Activated T-helper 2 cell treated with anti-CD3 and anti-CD28 coated beads, Interferon-gamma antibody, Interleukin-2, Interleukin-4, amounts not matched to agents 10 μg/mL and 5 μg/mL and 100 μg/mL, durations not matched to agents 14 hours and 24 hours and 36 hours (primary cell): ENCODE data around the gene NALCN. TPM values are rescaled to one million over a fixed set of nuclear protein-coding genes. Genes with fewer than 3 reads are reported as not detected.

Experiments
- DNase-seq: peaks from one replicate; pipeline ENCODE4 v3.0.0; 2021; ENCODE audit warnings: low spot score
- H3K27ac Mint-ChIP-seq: one replicate; pipeline ENCODE4 v1.8.0; 2021; ENCODE audit warnings: mixed read lengths
- H3K27me3 Mint-ChIP-seq: one replicate; pipeline ENCODE4 v1.8.0; 2021; ENCODE audit warnings: low read depth, mixed read lengths
- H3K36me3 Mint-ChIP-seq: one replicate; pipeline ENCODE4 v1.8.0; 2021; ENCODE audit warnings: low read depth, mixed read lengths
- H3K4me1 Mint-ChIP-seq: one replicate; pipeline ENCODE4 v1.8.0; 2021; ENCODE audit warnings: low read depth, mixed read lengths
- H3K4me3 Mint-ChIP-seq: one replicate; pipeline ENCODE4 v1.8.0; 2021; ENCODE audit warnings: low read depth, mild to moderate bottlenecking, moderate library complexity, mixed read lengths
- H3K9me3 Mint-ChIP-seq: one replicate; pipeline ENCODE4 v1.8.0; 2021; ENCODE audit warnings: mixed read lengths
- intact Hi-C: fragments of 100-400 bp; cut with micrococcal nuclease; formaldehyde crosslinking; loops from one replicate; pipeline ENCODE4 v1.15.1; 2023
- total RNA-seq: library from RNA; stranded (reverse); gene quantifications from 2 replicates; pipeline ENCODE4 v1.2.3, GENCODE V29; 2022

The NALCN gene
- not detected in 2 replicates for total RNA-seq

DNA sequence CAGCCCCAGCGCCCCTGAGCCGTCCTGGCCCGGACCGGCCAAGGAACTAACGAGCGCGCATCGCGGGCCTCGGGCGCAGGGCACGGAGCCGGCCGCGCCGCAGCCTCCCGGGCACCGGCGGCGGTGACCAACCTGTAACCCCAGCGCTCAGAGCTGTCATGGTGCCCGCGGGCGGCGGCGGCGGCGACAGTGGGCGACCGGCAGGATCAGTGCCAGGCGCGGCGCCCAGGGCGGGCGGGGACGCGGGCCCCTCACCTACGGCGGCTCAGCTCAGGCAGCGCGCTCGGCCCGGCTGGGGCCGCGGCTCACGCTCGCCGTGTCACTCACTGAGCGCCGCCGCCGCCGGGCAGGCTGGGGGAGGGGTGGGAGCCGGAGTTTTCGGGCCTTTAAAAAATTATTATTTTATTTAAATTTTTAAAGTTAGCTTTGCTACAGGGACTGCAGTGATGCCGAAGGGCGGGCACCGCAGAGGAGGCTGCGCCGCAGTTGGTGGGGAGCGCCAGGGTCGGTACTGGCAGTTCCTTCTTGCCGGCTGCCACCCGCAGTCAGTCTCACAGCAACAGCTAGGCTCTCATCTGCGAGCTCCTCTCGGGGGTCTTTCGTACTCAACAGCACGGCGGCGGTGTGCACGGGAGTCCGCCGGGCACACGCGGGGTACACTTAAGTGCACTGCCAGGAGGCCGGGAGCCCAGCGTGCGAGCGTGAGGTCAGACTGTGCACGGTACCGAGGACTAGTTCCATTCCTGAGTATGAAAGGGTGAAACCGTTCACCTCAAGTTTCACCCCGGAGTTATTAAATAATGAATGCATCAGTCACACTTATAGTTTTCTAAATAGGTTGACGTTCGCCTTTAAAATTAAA is at the start of gene NALCN:
NALCN (minus strand) TSS at position 328 of the 862 bp plus-strand sequence. CDS start 17,382 bp downstream, outside the sequence.
- intact Hi-C loops, result loop anchor here (10.0 kb wide), 1 partner anchor 498 kb away; no protein-coding TSS in a partner anchor
- Mint-ChIP-seq H3K4me1 (no peaks in the 10 kb centered on the region), H3K4me3 (no peak within 1 kb of the TSS), H3K27ac (no peak within 1 kb of the TSS), H3K27me3 (peaks cover 31% of the 10 kb centered on the region), H3K36me3 (no peaks in the 10 kb centered on the region), H3K9me3 (no peaks in the 10 kb centered on the region)
- DNase-seq, result no peak

DNA sequence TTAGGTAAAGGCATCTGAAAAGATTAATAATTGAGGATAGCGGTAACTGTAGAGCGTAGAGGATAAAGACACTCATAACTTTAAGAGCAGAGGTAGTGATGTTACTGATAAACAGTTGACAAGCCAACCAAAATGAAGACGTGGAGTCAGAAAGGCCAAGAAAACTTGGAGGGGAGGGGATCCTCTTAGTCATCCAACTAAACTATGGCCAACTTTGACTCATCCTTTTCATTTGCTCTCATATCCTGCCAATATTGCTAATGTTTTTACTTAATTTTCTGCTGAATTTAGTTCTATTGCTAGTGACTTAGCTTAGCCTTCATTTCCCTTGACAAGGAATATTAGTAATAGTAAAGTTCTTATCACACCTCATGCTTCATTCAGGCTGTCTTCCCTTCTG is 49.6 kb upstream of the NALCN start:
- Mint-ChIP-seq H3K27ac (no peak overlapping the region), H3K4me3 (no peak overlapping the region), H3K36me3 (no peaks in the 10 kb centered on the region), H3K4me1 (no peaks in the 10 kb centered on the region), H3K9me3 (no peaks in the 10 kb centered on the region), H3K27me3 (no peaks in the 10 kb centered on the region)
- intact Hi-C loops, result no loop called here
- DNase-seq, result no peak

DNA sequence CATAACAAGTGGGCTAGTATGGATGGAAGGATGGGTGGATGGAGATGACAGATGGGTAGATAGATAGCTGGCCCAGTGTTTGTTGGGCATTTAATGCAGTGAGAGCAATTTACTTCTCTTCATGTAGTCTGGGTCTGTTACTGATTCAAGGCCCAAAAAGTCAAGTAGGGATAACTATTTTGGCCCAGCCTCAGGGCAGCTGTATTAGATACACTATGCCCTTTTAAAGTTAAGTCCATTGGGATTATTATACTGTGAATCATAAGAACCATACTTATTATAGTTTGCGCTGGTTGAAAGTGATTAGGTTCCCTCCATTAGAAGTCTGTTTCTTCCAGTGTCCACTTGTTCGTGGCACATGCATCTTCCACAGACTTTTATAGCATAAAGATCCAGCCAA is 40.9 kb upstream of the NALCN start:
- DNase-seq, result no peak
- H3K9me3 Mint-ChIP-seq, result no peaks in the 10 kb centered on the region
- peaks cover 11% of the 10 kb centered on the region for H3K27me3 Mint-ChIP-seq
- no peaks in the 10 kb centered on the region for H3K4me1 Mint-ChIP-seq
- no peak overlapping the region for H3K4me3 Mint-ChIP-seq
- no peak overlapping the region for H3K27ac Mint-ChIP-seq
- intact Hi-C loops, result no loop called here
- H3K36me3 Mint-ChIP-seq, result no peaks in the 10 kb centered on the region

DNA sequence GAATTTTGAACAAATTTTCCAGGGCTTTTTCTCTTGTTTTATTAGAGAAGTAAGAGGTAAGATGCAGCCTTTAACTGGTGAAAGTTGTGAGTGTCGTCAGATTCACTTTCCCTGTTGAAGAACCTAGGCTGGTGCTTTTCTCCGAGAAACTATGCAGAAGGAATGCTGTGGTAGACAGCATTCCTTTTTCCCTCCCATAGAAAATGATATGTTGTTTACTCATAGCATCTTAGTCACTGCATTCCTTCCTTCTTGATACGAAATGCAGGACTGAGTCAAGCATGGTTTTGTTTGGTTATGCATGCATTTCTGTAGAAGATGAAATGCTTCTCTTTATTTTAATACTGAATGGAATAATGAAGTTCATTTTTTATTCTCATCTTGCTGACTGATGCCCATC is 39.6 kb upstream of the NALCN start:
- intact Hi-C loops, result no loop called here
- Mint-ChIP-seq H3K9me3 (no peaks in the 10 kb centered on the region), H3K4me3 (no peak overlapping the region), H3K27me3 (peaks cover 11% of the 10 kb centered on the region), H3K36me3 (no peaks in the 10 kb centered on the region), H3K4me1 (no peaks in the 10 kb centered on the region), H3K27ac (no peak overlapping the region)
- no peak for DNase-seq

DNA sequence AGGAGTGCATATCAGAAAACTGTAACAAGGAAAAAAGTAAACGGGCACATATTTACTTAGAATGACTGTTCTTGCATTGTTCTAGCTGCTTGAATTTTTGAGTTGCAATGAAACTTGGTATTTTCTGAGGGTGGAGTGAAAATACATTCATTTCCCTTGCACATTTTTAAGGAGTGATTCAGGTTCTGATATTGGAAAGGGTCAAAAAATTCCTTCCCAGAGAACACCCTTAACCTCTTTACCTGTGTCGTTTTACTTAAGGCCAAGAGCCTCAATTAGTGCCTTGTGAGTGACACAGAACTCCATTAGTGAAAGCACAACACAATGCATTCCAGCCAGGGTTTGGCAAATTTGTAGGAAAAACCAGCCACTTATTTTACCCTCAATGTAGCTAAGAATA is 38.5 kb upstream of the NALCN start:
- H3K9me3 Mint-ChIP-seq, result no peaks in the 10 kb centered on the region
- intact Hi-C loops, result no loop called here
- H3K36me3 Mint-ChIP-seq, result no peaks in the 10 kb centered on the region
- peaks cover 11% of the 10 kb centered on the region for H3K27me3 Mint-ChIP-seq
- no peak overlapping the region for H3K4me3 Mint-ChIP-seq
- H3K27ac Mint-ChIP-seq, result no peak overlapping the region
- no peak for DNase-seq
- no peaks in the 10 kb centered on the region for H3K4me1 Mint-ChIP-seq

- Mint-ChIP-seq H3K36me3 (no peaks in the 10 kb centered on the region), H3K27me3 (peaks cover 11% of the 10 kb centered on the region), H3K4me1 (no peaks in the 10 kb centered on the region), H3K9me3 (no peaks in the 10 kb centered on the region), H3K4me3 (no peak overlapping the region), H3K27ac (no peak overlapping the region)
- no peak for DNase-seq
- intact Hi-C loops, result no loop called here
Observed at GRCh38 chr13:101453784-101454201, 37.5 kb upstream of the NALCN start.

- no peak within 1 kb of the TSS for H3K27ac Mint-ChIP-seq
- no peak within 1 kb of the TSS for H3K4me3 Mint-ChIP-seq
- DNase-seq, result no peak
- no peaks in the 10 kb centered on the region for H3K36me3 Mint-ChIP-seq
- H3K4me1 Mint-ChIP-seq, result no peaks in the 10 kb centered on the region
- H3K9me3 Mint-ChIP-seq, result no peaks in the 10 kb centered on the region
- peaks cover 11% of the 10 kb centered on the region for H3K27me3 Mint-ChIP-seq
- intact Hi-C loops, result no loop called here
Observed at GRCh38 chr13:101452519-101453485, 36.5 kb upstream of the NALCN start, which contains the start of gene ITGBL1. Gene ITGBL1 (plus strand): TSS chr13:101452675. CDS start chr13:101452834, 159 bp downstream.

GRCh38 chr13:101451641-101452040 is 35.3 kb upstream of the NALCN start:
- intact Hi-C loops, result no loop called here
- Mint-ChIP-seq H3K27ac (no peak overlapping the region), H3K4me1 (no peaks in the 10 kb centered on the region), H3K27me3 (peaks cover 11% of the 10 kb centered on the region), H3K36me3 (no peaks in the 10 kb centered on the region), H3K4me3 (no peak overlapping the region), H3K9me3 (no peaks in the 10 kb centered on the region)
- no peak for DNase-seq

GRCh38 chr13:101450749-101451130 is 34.4 kb upstream of the NALCN start:
- no peak overlapping the region for H3K27ac Mint-ChIP-seq
- H3K36me3 Mint-ChIP-seq, result no peaks in the 10 kb centered on the region
- H3K4me3 Mint-ChIP-seq, result no peak overlapping the region
- no peaks in the 10 kb centered on the region for H3K9me3 Mint-ChIP-seq
- no peaks in the 10 kb centered on the region for H3K4me1 Mint-ChIP-seq
- DNase-seq, result no peak
- H3K27me3 Mint-ChIP-seq, result peaks cover 11% of the 10 kb centered on the region
- intact Hi-C loops, result no loop called here

- intact Hi-C loops, result no loop called here
- Mint-ChIP-seq H3K36me3 (no peaks in the 10 kb centered on the region), H3K27ac (no peak overlapping the region), H3K4me1 (no peaks in the 10 kb centered on the region), H3K4me3 (no peak overlapping the region), H3K27me3 (peaks cover 11% of the 10 kb centered on the region), H3K9me3 (no peaks in the 10 kb centered on the region)
- DNase-seq, result no peak
Observed at GRCh38 chr13:101449790-101450748, 33.8 kb upstream of the NALCN start.

DNA sequence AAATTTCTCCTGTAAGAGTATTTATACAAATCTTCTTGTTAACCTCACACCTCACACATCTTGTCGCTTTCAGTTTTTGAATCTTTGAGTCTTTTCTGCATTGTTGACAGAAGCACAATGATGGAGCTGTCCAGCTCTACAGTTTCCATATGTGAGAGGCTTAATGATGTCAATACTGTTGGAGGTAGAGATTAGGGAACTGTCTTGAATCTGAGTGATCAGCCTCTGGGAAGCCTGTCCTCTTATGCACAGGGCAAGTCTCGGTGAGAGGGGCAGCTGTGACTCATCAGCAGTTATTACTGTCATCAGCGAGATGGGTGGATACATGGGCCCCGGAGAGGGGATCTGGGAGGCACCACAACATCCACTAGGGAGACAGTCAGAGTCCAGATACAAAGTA is 31.5 kb upstream of the NALCN start:
- Mint-ChIP-seq H3K27ac (no peak overlapping the region), H3K4me1 (no peaks in the 10 kb centered on the region), H3K4me3 (no peak overlapping the region), H3K27me3 (no peaks in the 10 kb centered on the region), H3K9me3 (no peaks in the 10 kb centered on the region), H3K36me3 (no peaks in the 10 kb centered on the region)
- intact Hi-C loops, result no loop called here
- DNase-seq, result no peak

- intact Hi-C loops, result no loop called here
- Mint-ChIP-seq H3K36me3 (no peaks in the 10 kb centered on the region), H3K27me3 (no peaks in the 10 kb centered on the region), H3K9me3 (no peaks in the 10 kb centered on the region), H3K27ac (no peak overlapping the region), H3K4me1 (no peaks in the 10 kb centered on the region), H3K4me3 (no peak overlapping the region)
- DNase-seq, result no peak
Observed at GRCh38 chr13:101434486-101434885, 18.2 kb upstream of the NALCN start.
